Right cardiac atrium (tissue), 5 donors: ENCODE data around the gene RPL37A. TPM values are rescaled to one million over a fixed set of nuclear protein-coding genes. Genes with fewer than 3 reads are reported as not detected.

Experiments used
- ATAC-seq, 2 donors: fragments of 200-7000 bp; cut with Tn5 transposase; one replicate each; pipeline versions ENCODE4 v1.8.0 to v1.9.1; 2020; ENCODE audit warnings: moderate library complexity in 2 of 2, mild to moderate bottlenecking in 1 of 2
- DNase-seq, 3 donors: peaks; one replicate each; pipeline ENCODE4 v3.0.0-alpha.2; 2020
- H3K27ac ChIP-seq: one replicate; pipeline ENCODE4 v1.5.1; 2013; ENCODE audit warnings: mild to moderate bottlenecking, low read length, control low read depth, moderate library complexity
- H3K27me3 ChIP-seq: one replicate; pipeline ENCODE4 v1.6.1; 2013; ENCODE audit not compliant: control insufficient read depth, insufficient read depth
- H3K4me1 ChIP-seq: one replicate; pipeline ENCODE4 v1.6.1; 2013; ENCODE audit warnings: low read length; ENCODE audit not compliant: control insufficient read depth, insufficient read depth
- H3K4me3 ChIP-seq: one replicate; pipeline ENCODE4 v1.5.1; 2013; ENCODE audit warnings: low read length, control low read depth
- H3K9me3 ChIP-seq: one replicate; pipeline ENCODE4 v1.6.1; 2013; ENCODE audit warnings: low read length; ENCODE audit not compliant: control insufficient read depth
- WGBS: extraction: QIAGEN DNeasy Blood & Tissue Kit; methylation state at CpG from one replicate; pipeline ENCODE4 v1.1.7; 2013; 5-methylcytosine and 5-hydroxymethylcytosine counted together
- intact Hi-C, 4 donors: fragments of 100-400 bp; cut with DNase I; formaldehyde crosslinking; loops; one replicate each; pipeline versions ENCODE4 v1.11.0 to v1.14.0; 2022 to 2023
- polyA plus RNA-seq: library from polyadenylated mRNA; stranded (reverse); fragments of 200-250 nt; gene quantifications from one replicate; pipeline ENCODE4 v1.2.3, GENCODE V29; 2013
- total RNA-seq, 4 donors: library from RNA; stranded (reverse); fragmentation: NEBNext Ultra II Directional; extraction: Animal tissue kit (Norgen Biotek cat#: 25700); gene quantifications; one replicate each; pipeline ENCODE4 v1.2.1, GENCODE V29; 2021
- donor health status: healthy with polysubstance abuse.
- donor health status: DM: no; HTN: yes; CAD: no.
- donor health status: DM: no; HTN: no; CAD: no.
- donor health status: DM: no; HTN: yes; CAD: no; lungs with severe emphysema.
- donor health status: DM: yes; HTN: yes; CAD: no.

The RPL37A gene
- total and polyA plus RNA-seq, 5 donors: 1,836 to 3,516 (median 1,923) TPM

GRCh38 chr2:216474925-216475670 lies 23.5 kb upstream of the RPL37A start:
- Histone ChIP-seq H3K27me3 (no peaks in the 10 kb centered on the region), H3K4me1 (no peaks in the 10 kb centered on the region), H3K4me3 (no peak overlapping the region), H3K27ac (no peak overlapping the region), H3K9me3 (no peaks in the 10 kb centered on the region)
- ATAC-seq (peak; percentile 26 to 37), DNase-seq (no peak)
- intact Hi-C loops: no loop called here
- 86% methylated on average over 12 of the region's 12 CpGs for WGBS

- ATAC-seq: no peak
- Histone ChIP-seq H3K9me3 (no peaks in the 10 kb centered on the region), H3K4me1 (no peaks in the 10 kb centered on the region), H3K27ac (no peak overlapping the region), H3K4me3 (no peak overlapping the region), H3K27me3 (no peaks in the 10 kb centered on the region)
- intact Hi-C loops: no loop called here
- no peak for DNase-seq
- 93% methylated on average over 6 of the region's 6 CpGs for WGBS
These were observed 22.9 kb upstream of the RPL37A start for GRCh38 chr2:216475767-216476166.

- intact Hi-C loops: no loop called here
- ATAC-seq (no peak), DNase-seq (no peak)
- H3K4me1 ChIP-seq: no peaks in the 10 kb centered on the region
- no peak overlapping the region for H3K4me3 ChIP-seq
- 55% methylated on average over 2 of the region's 2 CpGs for WGBS
- H3K9me3 ChIP-seq: no peaks in the 10 kb centered on the region
- no peak overlapping the region for H3K27ac ChIP-seq
- no peaks in the 10 kb centered on the region for H3K27me3 ChIP-seq
These were observed 21.2 kb upstream of the RPL37A start for GRCh38 chr2:216477283-216478035.

GRCh38 chr2:216478151-216478550 lies 20.5 kb upstream of the RPL37A start:
- WGBS: 59% methylated on average over 3 of the region's 3 CpGs
- DNase-seq (no peak), ATAC-seq (no peak)
- no peak overlapping the region for H3K4me3 ChIP-seq
- H3K9me3 ChIP-seq: no peaks in the 10 kb centered on the region
- H3K4me1 ChIP-seq: no peaks in the 10 kb centered on the region
- no peaks in the 10 kb centered on the region for H3K27me3 ChIP-seq
- H3K27ac ChIP-seq: no peak overlapping the region
- intact Hi-C loops: no loop called here

- Histone ChIP-seq H3K27ac (no peak overlapping the region), H3K4me3 (no peak overlapping the region), H3K4me1 (no peaks in the 10 kb centered on the region), H3K9me3 (no peaks in the 10 kb centered on the region), H3K27me3 (no peaks in the 10 kb centered on the region)
- DNase-seq (no peak), ATAC-seq (no peak)
- intact Hi-C loops: no loop called here
- 93% methylated on average over 1 of the region's 1 CpG for WGBS
These were observed 19.9 kb upstream of the RPL37A start for GRCh38 chr2:216478791-216479190.

GRCh38 chr2:216480221-216480620 lies 18.4 kb upstream of the RPL37A start:
- Histone ChIP-seq H3K9me3 (no peaks in the 10 kb centered on the region), H3K27ac (no peak overlapping the region), H3K4me3 (no peak overlapping the region), H3K4me1 (no peaks in the 10 kb centered on the region), H3K27me3 (no peaks in the 10 kb centered on the region)
- 85% methylated on average over 3 of the region's 3 CpGs for WGBS
- DNase-seq: no peak
- intact Hi-C loops: no loop called here
- ATAC-seq: no peak

- Histone ChIP-seq H3K27me3 (no peaks in the 10 kb centered on the region), H3K4me3 (no peak overlapping the region), H3K9me3 (no peaks in the 10 kb centered on the region), H3K27ac (no peak overlapping the region), H3K4me1 (no peaks in the 10 kb centered on the region)
- DNase-seq (no peak), ATAC-seq (no peak)
- intact Hi-C loops: no loop called here
- 79% methylated on average over 2 of the region's 2 CpGs for WGBS
These were observed 16.0 kb upstream of the RPL37A start for GRCh38 chr2:216482640-216483039.

GRCh38 chr2:216485237-216485636 lies 13.4 kb upstream of the RPL37A start:
- ATAC-seq: no peak
- no peak overlapping the region for H3K4me3 ChIP-seq
- H3K27me3 ChIP-seq: no peaks in the 10 kb centered on the region
- no peak overlapping the region for H3K27ac ChIP-seq
- intact Hi-C loops: no loop called here
- DNase-seq: no peak
- WGBS: 92% methylated on average over 3 of the region's 3 CpGs
- H3K4me1 ChIP-seq: no peaks in the 10 kb centered on the region
- no peaks in the 10 kb centered on the region for H3K9me3 ChIP-seq

GRCh38 chr2:216485745-216486144 lies 12.9 kb upstream of the RPL37A start:
- ATAC-seq (peak in 1 of 2 donors; percentile 41), DNase-seq (no peak)
- no peak overlapping the region for H3K4me3 ChIP-seq
- H3K27me3 ChIP-seq: no peaks in the 10 kb centered on the region
- no peaks in the 10 kb centered on the region for H3K4me1 ChIP-seq
- 73% methylated on average over 5 of the region's 5 CpGs for WGBS
- no peak overlapping the region for H3K27ac ChIP-seq
- no peaks in the 10 kb centered on the region for H3K9me3 ChIP-seq
- intact Hi-C loops: no loop called here

GRCh38 chr2:216486271-216486670 lies 12.4 kb upstream of the RPL37A start:
- H3K27me3 ChIP-seq: no peaks in the 10 kb centered on the region
- H3K9me3 ChIP-seq: no peaks in the 10 kb centered on the region
- H3K4me3 ChIP-seq: no peak overlapping the region
- intact Hi-C loops: no loop called here
- no peak overlapping the region for H3K27ac ChIP-seq
- WGBS: 87% methylated on average over 7 of the region's 7 CpGs
- ATAC-seq: no peak
- no peaks in the 10 kb centered on the region for H3K4me1 ChIP-seq
- no peak for DNase-seq

GRCh38 chr2:216486708-216487107 lies 11.9 kb upstream of the RPL37A start:
- Histone ChIP-seq H3K27ac (no peak overlapping the region), H3K4me1 (no peaks in the 10 kb centered on the region), H3K4me3 (no peak overlapping the region), H3K27me3 (no peaks in the 10 kb centered on the region), H3K9me3 (no peaks in the 10 kb centered on the region)
- intact Hi-C loops: no loop called here
- peak; percentile 40 to 60 for ATAC-seq
- WGBS: 33% methylated on average over 4 of the region's 4 CpGs
- DNase-seq: no peak
